Parathyroid adenoma (tissue), 2 donors: Measurements from ENCODE around the gene APPL2.

Experiments
- H2AFZ ChIP-seq: fragments of 300-600 bp; sonication (generic); one replicate; pipeline ENCODE4 v1.7.0; 2017; ENCODE audit warnings: antibody characterized with exemption, mild to moderate bottlenecking
- H3K27ac ChIP-seq: fragments of 300-600 bp; sonication (generic); one replicate; pipeline ENCODE4 v1.7.0; 2017
- H3K27me3 ChIP-seq: fragments of 300-600 bp; sonication (generic); one replicate; pipeline ENCODE4 v1.7.0; 2017; ENCODE audit warnings: low read length; ENCODE audit not compliant: control insufficient read depth, insufficient read depth
- H3K36me3 ChIP-seq: fragments of 300-600 bp; sonication (generic); one replicate; pipeline ENCODE4 v1.7.0; 2017; ENCODE audit warnings: low read length; ENCODE audit not compliant: control insufficient read depth, insufficient read depth
- H3K4me1 ChIP-seq: fragments of 300-600 bp; sonication (generic); one replicate; pipeline ENCODE4 v1.7.0; 2017; ENCODE audit warnings: control low read depth
- H3K4me2 ChIP-seq: fragments of 300-600 bp; sonication (generic); one replicate; pipeline ENCODE4 v1.7.0; 2017; ENCODE audit warnings: low read length
- H3K4me3 ChIP-seq: fragments of 300-600 bp; sonication (generic); one replicate; pipeline ENCODE4 v1.7.0; 2017; ENCODE audit warnings: low read depth, low read length
- H3K79me2 ChIP-seq: fragments of 300-600 bp; sonication (generic); one replicate; pipeline ENCODE4 v1.7.0; 2017; ENCODE audit warnings: control low read depth
- H3K9ac ChIP-seq: fragments of 300-600 bp; sonication (generic); one replicate; pipeline ENCODE4 v1.7.0; 2017; ENCODE audit warnings: mild to moderate bottlenecking
- H3K9me3 ChIP-seq: fragments of 300-600 bp; sonication (generic); one replicate; pipeline ENCODE4 v1.7.0; 2017; ENCODE audit warnings: low read length; ENCODE audit not compliant: control insufficient read depth
- TF ChIP-seq, protein P1 (sequence below): fragments of 300-600 bp; sonication (generic); IDR thresholded peaks from one replicate; pipeline ENCODE4 v1.7.0; 2017; ENCODE audit warnings: antibody characterized with exemption, mild to moderate bottlenecking
- donor health status: primary hyperparathyroidism.

APPL2 gene

DNA sequence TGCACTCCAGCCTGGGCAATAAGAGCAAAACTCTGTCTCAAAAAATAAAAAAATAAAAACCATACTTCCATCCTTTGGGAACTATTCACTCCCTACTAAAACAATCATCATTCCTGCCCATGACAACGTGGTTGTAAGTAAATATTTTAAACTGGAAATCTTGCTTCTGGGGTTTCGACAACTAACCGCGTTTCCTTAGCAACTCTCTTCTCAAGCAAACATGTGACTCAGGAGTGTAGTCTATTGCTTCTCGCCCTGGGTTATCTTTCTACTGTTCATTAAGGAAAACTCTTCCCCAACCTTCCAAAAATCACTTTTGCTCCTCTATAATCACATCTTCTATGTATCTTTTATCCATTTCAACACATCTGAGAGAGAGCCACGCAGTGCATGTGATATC lies 21.8 kb downstream of the APPL2 start:
- Histone ChIP-seq H2AFZ (no peak overlapping the region), H3K9me3 (no peaks in the 10 kb centered on the region), H3K79me2 (peaks cover 2% of the 10 kb centered on the region), H3K27me3 (no peaks in the 10 kb centered on the region), H3K4me2 (no peak overlapping the region), H3K4me1 (no peaks in the 10 kb centered on the region), H3K9ac (no peak overlapping the region), H3K36me3 (no peaks in the 10 kb centered on the region), H3K27ac (no peak overlapping the region), H3K4me3 (no peak overlapping the region)
- TF ChIP-seq, protein P1, sequence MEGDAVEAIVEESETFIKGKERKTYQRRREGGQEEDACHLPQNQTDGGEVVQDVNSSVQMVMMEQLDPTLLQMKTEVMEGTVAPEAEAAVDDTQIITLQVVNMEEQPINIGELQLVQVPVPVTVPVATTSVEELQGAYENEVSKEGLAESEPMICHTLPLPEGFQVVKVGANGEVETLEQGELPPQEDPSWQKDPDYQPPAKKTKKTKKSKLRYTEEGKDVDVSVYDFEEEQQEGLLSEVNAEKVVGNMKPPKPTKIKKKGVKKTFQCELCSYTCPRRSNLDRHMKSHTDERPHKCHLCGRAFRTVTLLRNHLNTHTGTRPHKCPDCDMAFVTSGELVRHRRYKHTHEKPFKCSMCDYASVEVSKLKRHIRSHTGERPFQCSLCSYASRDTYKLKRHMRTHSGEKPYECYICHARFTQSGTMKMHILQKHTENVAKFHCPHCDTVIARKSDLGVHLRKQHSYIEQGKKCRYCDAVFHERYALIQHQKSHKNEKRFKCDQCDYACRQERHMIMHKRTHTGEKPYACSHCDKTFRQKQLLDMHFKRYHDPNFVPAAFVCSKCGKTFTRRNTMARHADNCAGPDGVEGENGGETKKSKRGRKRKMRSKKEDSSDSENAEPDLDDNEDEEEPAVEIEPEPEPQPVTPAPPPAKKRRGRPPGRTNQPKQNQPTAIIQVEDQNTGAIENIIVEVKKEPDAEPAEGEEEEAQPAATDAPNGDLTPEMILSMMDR, result no peak

DNA sequence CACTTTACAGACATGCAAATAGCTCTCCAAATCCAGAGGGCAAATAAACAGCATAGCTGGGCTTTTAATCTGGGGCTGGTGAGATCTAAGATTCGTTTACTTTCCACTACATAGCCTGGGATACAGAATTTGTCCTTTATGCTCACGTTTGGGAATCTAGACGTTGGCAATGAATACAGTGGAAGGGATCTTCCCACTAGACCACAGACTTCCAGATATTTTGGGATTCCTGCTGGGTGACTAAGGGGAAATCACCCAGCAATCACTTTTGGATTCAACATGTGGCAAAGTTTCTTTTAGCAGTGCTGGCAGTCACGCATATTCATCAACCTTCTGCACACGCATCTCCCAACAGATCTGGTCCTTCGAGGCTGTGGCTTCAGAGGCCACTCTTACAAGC lies 23.5 kb downstream of the APPL2 start:
- Histone ChIP-seq H3K27ac (no peak overlapping the region), H3K36me3 (no peaks in the 10 kb centered on the region), H2AFZ (no peak overlapping the region), H3K4me1 (no peaks in the 10 kb centered on the region), H3K4me3 (no peak overlapping the region), H3K9me3 (no peaks in the 10 kb centered on the region), H3K9ac (no peak overlapping the region), H3K27me3 (no peaks in the 10 kb centered on the region), H3K4me2 (no peak overlapping the region), H3K79me2 (no peaks in the 10 kb centered on the region)
- TF ChIP-seq, protein P1, result no peak

DNA sequence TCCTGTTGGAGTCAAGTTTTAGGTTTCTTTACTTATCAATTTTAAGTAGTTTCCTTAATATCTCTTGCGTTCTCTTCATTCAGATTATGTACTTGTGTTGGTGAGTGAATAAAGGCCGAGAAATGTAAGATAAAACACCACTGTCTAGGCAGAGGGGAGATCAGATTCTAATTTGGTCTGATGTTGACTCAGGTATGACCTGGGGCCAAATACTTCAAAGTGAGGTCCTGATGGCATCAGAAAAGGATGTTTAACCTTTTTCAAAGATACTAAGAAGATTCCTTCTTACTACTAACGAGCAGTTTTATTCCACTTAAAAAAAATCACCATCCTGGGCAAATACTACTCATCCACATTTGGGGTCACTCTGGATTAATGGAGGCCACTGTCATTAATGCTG lies 26.9 kb downstream of the APPL2 start:
- Histone ChIP-seq H3K4me2 (no peak overlapping the region), H3K36me3 (no peaks in the 10 kb centered on the region), H3K79me2 (no peaks in the 10 kb centered on the region), H3K4me3 (no peak overlapping the region), H3K27me3 (no peaks in the 10 kb centered on the region), H3K4me1 (no peaks in the 10 kb centered on the region), H3K9ac (no peak overlapping the region), H2AFZ (no peak overlapping the region), H3K9me3 (no peaks in the 10 kb centered on the region), H3K27ac (no peak overlapping the region)
- TF ChIP-seq, protein P1, result no peak

DNA sequence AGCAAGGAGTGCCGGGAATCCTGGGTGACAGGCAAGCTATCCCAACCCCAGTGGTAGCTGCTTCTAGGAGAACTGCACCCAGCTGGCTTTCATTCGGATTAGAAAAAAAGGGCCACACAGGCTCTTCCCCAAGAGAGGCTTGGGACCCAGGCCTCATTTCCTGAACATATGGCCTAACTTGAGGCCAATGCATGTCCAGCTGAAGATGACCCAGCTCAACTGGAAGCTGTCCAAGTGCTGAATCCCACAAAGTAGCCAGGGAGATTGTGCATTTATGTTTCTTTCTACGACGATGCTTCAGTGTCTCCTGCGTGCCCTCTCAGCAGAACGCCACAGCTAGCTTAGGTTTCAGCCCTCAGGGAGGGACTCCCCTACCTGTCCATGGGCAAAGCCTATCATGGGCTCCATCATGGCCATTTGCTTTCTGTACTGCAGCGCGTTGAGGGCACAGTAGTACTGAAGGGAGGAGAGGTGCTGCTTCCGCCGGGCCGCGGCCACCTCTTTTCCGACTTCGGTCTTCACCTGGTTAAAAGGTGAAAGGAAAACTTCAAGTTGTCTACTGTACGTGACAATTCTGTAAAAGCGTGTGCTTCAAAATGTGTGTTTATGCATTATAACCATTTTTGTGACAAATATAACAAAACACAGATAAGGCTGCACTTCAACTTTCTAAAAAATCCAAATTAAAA lies 29.1 kb downstream of the APPL2 start:
- no peak overlapping the region for H2AFZ ChIP-seq
- no peaks in the 10 kb centered on the region for H3K4me1 ChIP-seq
- H3K9me3 ChIP-seq, result no peaks in the 10 kb centered on the region
- no peaks in the 10 kb centered on the region for H3K27me3 ChIP-seq
- no peak overlapping the region for H3K4me2 ChIP-seq
- H3K79me2 ChIP-seq, result no peaks in the 10 kb centered on the region
- H3K4me3 ChIP-seq, result no peak overlapping the region
- H3K9ac ChIP-seq, result no peak overlapping the region
- no peak overlapping the region for H3K27ac ChIP-seq
- H3K36me3 ChIP-seq, result no peaks in the 10 kb centered on the region
- TF ChIP-seq, protein P1, result no peak

GRCh38 chr12:105205322-105206048 lies 30.5 kb downstream of the APPL2 start:
- Histone ChIP-seq H3K9ac (no peak overlapping the region), H3K9me3 (no peaks in the 10 kb centered on the region), H3K4me3 (no peak overlapping the region), H3K79me2 (no peaks in the 10 kb centered on the region), H3K4me2 (no peak overlapping the region), H3K27ac (no peak overlapping the region), H3K4me1 (no peaks in the 10 kb centered on the region), H3K27me3 (no peaks in the 10 kb centered on the region), H2AFZ (no peak overlapping the region), H3K36me3 (no peaks in the 10 kb centered on the region)
- TF ChIP-seq, protein P1, result no peak
